ENCODE measurements around the gene CD99L2. TPM values are rescaled to one million over a fixed set of nuclear protein-coding genes. Genes with fewer than 3 reads are reported as not detected.

Gene CD99L2
- total RNA-seq, 4 donors from 2014 or later: 51.3 to 92.7 (median 58.7) TPM

DNA sequence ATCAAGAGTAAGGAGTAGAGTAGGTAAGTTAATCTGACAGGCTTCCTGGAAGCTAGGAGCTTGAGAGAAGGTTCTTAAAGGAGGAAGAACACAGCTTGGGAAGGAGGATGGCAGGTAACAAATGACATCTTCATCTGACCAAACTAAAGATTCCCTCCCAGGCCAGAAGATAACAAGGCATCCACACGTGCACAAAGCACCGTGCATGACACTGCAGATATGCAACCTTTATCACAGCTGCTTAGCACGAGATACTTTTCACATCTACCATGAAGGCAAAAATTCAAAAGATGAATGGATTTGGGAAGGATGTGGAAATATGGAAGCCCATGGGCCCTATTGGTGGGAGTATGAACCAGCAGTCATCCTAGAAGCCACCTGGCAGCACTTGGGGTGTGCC, 34.3 kb downstream of the CD99L2 start:
- no peak overlapping the region for H3K27ac ChIP-seq
- no peak for DNase-seq
- no peaks in the 10 kb centered on the region for H3K36me3 ChIP-seq
- no peak overlapping the region for H3K4me3 ChIP-seq
- no peaks in the 10 kb centered on the region for H3K9me3 ChIP-seq
- no peak for TF ChIP-seq POLR2A (IDR thresholded peaks at IDR 0.05)
- TF ChIP-seq, protein P1, sequence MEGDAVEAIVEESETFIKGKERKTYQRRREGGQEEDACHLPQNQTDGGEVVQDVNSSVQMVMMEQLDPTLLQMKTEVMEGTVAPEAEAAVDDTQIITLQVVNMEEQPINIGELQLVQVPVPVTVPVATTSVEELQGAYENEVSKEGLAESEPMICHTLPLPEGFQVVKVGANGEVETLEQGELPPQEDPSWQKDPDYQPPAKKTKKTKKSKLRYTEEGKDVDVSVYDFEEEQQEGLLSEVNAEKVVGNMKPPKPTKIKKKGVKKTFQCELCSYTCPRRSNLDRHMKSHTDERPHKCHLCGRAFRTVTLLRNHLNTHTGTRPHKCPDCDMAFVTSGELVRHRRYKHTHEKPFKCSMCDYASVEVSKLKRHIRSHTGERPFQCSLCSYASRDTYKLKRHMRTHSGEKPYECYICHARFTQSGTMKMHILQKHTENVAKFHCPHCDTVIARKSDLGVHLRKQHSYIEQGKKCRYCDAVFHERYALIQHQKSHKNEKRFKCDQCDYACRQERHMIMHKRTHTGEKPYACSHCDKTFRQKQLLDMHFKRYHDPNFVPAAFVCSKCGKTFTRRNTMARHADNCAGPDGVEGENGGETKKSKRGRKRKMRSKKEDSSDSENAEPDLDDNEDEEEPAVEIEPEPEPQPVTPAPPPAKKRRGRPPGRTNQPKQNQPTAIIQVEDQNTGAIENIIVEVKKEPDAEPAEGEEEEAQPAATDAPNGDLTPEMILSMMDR (IDR thresholded peaks at IDR 0.05): no peak
- intact Hi-C loops (cut with DNase I; ENCODE audit: low total_unique reads): no loop called here
- H3K4me1 ChIP-seq: no peaks in the 10 kb centered on the region
- no peaks in the 10 kb centered on the region for H3K27me3 ChIP-seq

DNA sequence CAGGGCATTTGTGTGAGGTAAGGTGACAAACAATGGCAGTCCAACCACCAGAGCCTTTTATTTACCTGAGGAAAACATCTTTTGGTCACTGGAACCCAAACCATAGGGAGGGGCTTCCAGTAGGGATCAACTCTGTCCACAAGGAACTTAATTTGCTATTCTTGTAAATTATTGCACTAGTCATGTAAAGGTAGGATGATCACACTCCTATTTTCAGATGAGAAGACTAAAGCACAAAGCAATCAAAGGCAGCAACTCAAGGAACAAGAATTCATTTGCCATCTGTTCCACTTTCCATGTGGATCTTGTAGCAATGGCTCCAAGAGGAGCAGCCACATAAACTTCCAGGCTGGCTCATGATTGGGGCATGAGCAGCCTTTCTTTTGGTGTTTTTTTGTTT, 35.3 kb downstream of the CD99L2 start:
- no peak overlapping the region for H3K4me3 ChIP-seq
- DNase-seq: no peak
- no peak overlapping the region for H3K27ac ChIP-seq
- intact Hi-C loops (cut with DNase I; ENCODE audit: low total_unique reads): no loop called here
- no peaks in the 10 kb centered on the region for H3K36me3 ChIP-seq
- no peaks in the 10 kb centered on the region for H3K27me3 ChIP-seq
- no peak for TF ChIP-seq POLR2A (IDR thresholded peaks at IDR 0.05)
- TF ChIP-seq, protein P1 (IDR thresholded peaks at IDR 0.05): no peak
- H3K9me3 ChIP-seq: no peaks in the 10 kb centered on the region
- H3K4me1 ChIP-seq: no peaks in the 10 kb centered on the region

DNA sequence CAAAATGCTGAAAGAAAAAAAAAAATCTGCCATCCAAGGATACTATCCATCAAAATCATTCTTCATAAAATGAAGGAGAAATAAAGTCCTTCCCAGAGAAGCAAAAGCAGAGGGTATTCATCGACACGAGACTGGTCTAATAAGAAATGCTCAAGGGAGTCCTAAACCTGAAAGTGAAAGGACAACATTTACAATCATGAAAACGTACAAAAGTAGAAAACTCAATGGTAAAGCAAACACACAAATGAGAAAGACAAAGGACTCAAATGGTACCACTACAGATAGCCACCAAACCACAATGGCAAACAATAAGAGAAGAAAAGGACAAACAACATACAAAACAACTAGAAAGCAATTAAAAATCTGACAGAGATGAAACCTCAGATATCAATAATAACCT, 41.0 kb downstream of the CD99L2 start:
- no peak overlapping the region for H3K27ac ChIP-seq
- H3K27me3 ChIP-seq: no peaks in the 10 kb centered on the region
- no peaks in the 10 kb centered on the region for H3K4me1 ChIP-seq
- no peaks in the 10 kb centered on the region for H3K9me3 ChIP-seq
- H3K36me3 ChIP-seq: no peaks in the 10 kb centered on the region
- intact Hi-C loops (cut with DNase I; ENCODE audit: low total_unique reads): no loop called here
- no peak overlapping the region for H3K4me3 ChIP-seq
- TF ChIP-seq POLR2A (IDR thresholded peaks at IDR 0.05): no peak
- TF ChIP-seq, protein P1 (IDR thresholded peaks at IDR 0.05): no peak
- DNase-seq: no peak

DNA sequence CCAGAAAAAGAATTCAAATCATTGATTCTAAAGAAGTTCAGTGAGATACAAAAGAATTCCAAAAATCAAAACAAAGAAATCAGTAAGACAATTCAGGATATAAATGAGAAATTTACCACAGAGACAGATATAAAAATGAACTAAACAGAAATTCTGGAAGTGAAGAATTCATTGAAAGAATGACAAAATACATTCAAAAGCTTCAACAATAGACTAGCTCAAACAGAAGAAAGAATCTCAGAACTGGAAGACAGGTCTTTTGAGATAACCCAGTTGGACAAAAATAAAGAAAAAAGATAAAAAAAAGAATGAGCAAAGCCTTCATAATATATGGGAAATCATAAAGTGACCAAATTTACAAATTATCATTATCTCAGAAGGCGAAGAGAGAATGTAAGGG, 41.7 kb downstream of the CD99L2 start:
- H3K4me1 ChIP-seq: no peaks in the 10 kb centered on the region
- intact Hi-C loops (cut with DNase I; ENCODE audit: low total_unique reads): no loop called here
- no peak overlapping the region for H3K27ac ChIP-seq
- H3K4me3 ChIP-seq: no peak overlapping the region
- H3K27me3 ChIP-seq: no peaks in the 10 kb centered on the region
- no peaks in the 10 kb centered on the region for H3K36me3 ChIP-seq
- no peak for TF ChIP-seq POLR2A (IDR thresholded peaks at IDR 0.05)
- TF ChIP-seq, protein P1 (IDR thresholded peaks at IDR 0.05): no peak
- no peak for DNase-seq
- H3K9me3 ChIP-seq: no peaks in the 10 kb centered on the region

DNA sequence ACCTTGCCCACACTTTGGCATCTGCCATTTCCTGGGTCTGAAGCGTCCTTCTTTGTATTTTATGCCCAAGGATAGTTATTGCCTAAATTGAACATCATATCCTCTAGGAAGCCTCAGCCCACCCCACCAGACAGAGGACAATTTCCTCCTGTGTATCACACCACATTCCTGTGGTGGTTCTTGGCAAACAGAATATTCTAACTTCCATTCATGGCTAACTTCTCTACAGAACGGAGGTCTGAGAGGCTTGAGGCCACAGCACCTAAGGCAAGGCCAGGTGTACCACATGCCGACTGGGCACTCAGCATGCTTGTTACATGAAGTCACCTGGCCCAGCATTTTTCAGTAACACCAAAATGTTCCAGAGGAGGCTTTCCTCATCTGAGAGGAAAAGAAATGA, 42.4 kb downstream of the CD99L2 start:
- Histone ChIP-seq H3K27me3 (no peaks in the 10 kb centered on the region), H3K36me3 (no peaks in the 10 kb centered on the region), H3K9me3 (no peaks in the 10 kb centered on the region), H3K27ac (no peak overlapping the region), H3K4me3 (no peak overlapping the region), H3K4me1 (no peaks in the 10 kb centered on the region)
- intact Hi-C loops (cut with DNase I; ENCODE audit: low total_unique reads): no loop called here
- DNase-seq: no peak
- no peak for TF ChIP-seq POLR2A (IDR thresholded peaks at IDR 0.05)

DNA sequence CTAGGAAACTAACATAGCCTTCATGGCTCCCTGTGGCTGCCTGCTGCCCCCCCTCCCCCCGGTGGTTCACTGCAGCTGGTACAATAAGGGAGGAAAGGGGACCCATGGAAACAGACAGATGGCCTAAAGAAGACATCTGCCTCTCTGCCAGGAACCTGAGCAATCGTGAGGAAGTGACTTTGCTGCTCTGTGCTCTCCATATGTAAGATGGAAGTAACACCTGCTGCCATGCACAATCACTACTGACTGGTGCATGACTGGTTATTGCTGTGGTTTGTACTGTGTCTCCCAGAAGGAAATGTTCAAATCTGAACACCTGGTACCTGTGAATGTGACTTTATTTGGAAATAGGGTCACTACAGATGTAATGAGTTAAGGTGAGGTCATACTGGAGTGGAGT, 43.6 kb downstream of the CD99L2 start:
- TF ChIP-seq, protein P1 (IDR thresholded peaks at IDR 0.05): no peak
- no peak for TF ChIP-seq POLR2A (IDR thresholded peaks at IDR 0.05)
- Histone ChIP-seq H3K9me3 (no peaks in the 10 kb centered on the region), H3K27me3 (no peaks in the 10 kb centered on the region), H3K36me3 (no peaks in the 10 kb centered on the region), H3K4me1 (no peaks in the 10 kb centered on the region), H3K4me3 (no peak overlapping the region), H3K27ac (no peak overlapping the region)
- intact Hi-C loops (cut with DNase I; ENCODE audit: low total_unique reads): no loop called here
- DNase-seq: no peak

Measured in uterus (tissue), 4 donors.